Uterus (tissue), 4 donors: Measurements from ENCODE around the gene SLC16A2. TPM values are rescaled to one million over a fixed set of nuclear protein-coding genes. Genes with fewer than 3 reads are reported as not detected.

ENCODE experiments used
- DNase-seq, 2 donors: peaks; one replicate each; pipeline ENCODE4 v3.0.0-alpha.2; 2019 to 2020
- H3K27ac ChIP-seq, 2 donors: fragments of 200-600 bp; sonication (generic); 1 replicate in 1 of 2; 2 replicates in 1 of 2; pipeline ENCODE4 v1.5.1; 2016 to 2018
- H3K27me3 ChIP-seq, 2 donors: fragments of 200-600 bp; sonication (generic); one replicate each; pipeline ENCODE4 v1.5.1; 2018 to 2019; ENCODE audit warnings: control low read depth in 1 of 2
- H3K36me3 ChIP-seq, 2 donors: fragments of 200-600 bp; sonication (generic); one replicate each; pipeline ENCODE4 v1.5.1; 2019; ENCODE audit warnings: control low read depth in 1 of 2
- H3K4me1 ChIP-seq, 2 donors: fragments of 200-600 bp; sonication (generic); one replicate each; pipeline ENCODE4 v1.5.1; 2018 to 2019; ENCODE audit warnings: control low read depth in 1 of 2
- H3K4me3 ChIP-seq, 2 donors: fragments of 200-600 bp; sonication (generic); 1 replicate in 1 of 2; 2 replicates in 1 of 2; pipeline ENCODE4 v1.5.1; 2018 to 2019; ENCODE audit warnings: mild to moderate bottlenecking in 1 of 2
- H3K9me3 ChIP-seq, 2 donors: fragments of 200-600 bp; sonication (generic); one replicate each; pipeline ENCODE4 v1.5.1; 2019; ENCODE audit warnings: control low read depth in 1 of 2
- POLR2A ChIP-seq, 2 donors: fragments of 450-650 bp; IDR thresholded peaks; one replicate each; pipeline ENCODE4 v1.6.1; 2016; ENCODE audit warnings: antibody characterized with exemption in 2 of 2, mild to moderate bottlenecking in 1 of 2, moderate library complexity in 1 of 2
- intact Hi-C: fragments of 100-400 bp; cut with DNase I; formaldehyde crosslinking; loops from one replicate; pipeline ENCODE4 v1.15.1; 2023; ENCODE audit warnings: low total_unique reads
- total RNA-seq, 4 donors: library from RNA; depleted of rRNA in 3 of 4; stranded (reverse); fragments of >200 nt in 3 of 4; gene quantifications; one replicate each; pipeline versions ENCODE4 v1.1.0 to v1.2.4, GENCODE V29; 2014 to 2023
- TF ChIP-seq, protein P1 (sequence below), 4 experiments: fragments of 200-600 bp in 2 of 4; fragments of 450-650 bp in 2 of 4; sonication (generic) in 2 of 4; IDR thresholded peaks; one replicate each; pipeline ENCODE4 v1.5.1; 2016 to 2019; ENCODE audit warnings: antibody characterized with exemption in 4 of 4, mild to moderate bottlenecking in 2 of 4, moderate library complexity in 1 of 4
- donor health status: DM: yes; HTN: yes; CAD: no.

The SLC16A2 gene
- total RNA-seq, 4 donors from 2014 or later = 4.4 to 26.1 (median 8.2) TPM

DNA sequence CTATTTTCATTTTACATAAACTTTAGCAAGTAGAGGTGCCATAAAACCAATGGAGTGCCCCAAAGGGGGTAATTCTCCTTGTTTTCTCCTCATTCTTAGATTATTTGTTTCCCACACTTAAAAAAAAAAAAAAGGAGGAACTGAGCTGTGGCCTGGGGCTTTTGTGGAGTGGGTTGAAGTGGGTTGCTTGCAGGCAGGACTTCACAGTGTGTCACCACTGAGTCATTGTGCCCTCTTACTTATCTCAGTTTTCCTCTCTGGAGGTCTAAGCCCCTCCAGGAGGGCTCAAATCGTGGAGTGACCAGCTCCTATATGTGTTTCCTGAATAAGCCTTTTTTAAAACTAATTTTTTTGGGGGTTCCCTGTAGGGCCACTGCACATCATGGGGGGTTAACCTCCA lies 69.0 kb downstream of the SLC16A2 start:
- Histone ChIP-seq H3K9me3 (no peaks in the 10 kb centered on the region), H3K4me3 (no peak overlapping the region), H3K27me3 (no peaks in the 10 kb centered on the region), H3K4me1 (no peaks in the 10 kb centered on the region), H3K27ac (no peak overlapping the region), H3K36me3 (no peaks in the 10 kb centered on the region)
- no peak for DNase-seq
- intact Hi-C loops = no loop called here
- TF ChIP-seq, protein P1, sequence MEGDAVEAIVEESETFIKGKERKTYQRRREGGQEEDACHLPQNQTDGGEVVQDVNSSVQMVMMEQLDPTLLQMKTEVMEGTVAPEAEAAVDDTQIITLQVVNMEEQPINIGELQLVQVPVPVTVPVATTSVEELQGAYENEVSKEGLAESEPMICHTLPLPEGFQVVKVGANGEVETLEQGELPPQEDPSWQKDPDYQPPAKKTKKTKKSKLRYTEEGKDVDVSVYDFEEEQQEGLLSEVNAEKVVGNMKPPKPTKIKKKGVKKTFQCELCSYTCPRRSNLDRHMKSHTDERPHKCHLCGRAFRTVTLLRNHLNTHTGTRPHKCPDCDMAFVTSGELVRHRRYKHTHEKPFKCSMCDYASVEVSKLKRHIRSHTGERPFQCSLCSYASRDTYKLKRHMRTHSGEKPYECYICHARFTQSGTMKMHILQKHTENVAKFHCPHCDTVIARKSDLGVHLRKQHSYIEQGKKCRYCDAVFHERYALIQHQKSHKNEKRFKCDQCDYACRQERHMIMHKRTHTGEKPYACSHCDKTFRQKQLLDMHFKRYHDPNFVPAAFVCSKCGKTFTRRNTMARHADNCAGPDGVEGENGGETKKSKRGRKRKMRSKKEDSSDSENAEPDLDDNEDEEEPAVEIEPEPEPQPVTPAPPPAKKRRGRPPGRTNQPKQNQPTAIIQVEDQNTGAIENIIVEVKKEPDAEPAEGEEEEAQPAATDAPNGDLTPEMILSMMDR (IDR thresholded peaks at IDR 0.05) = no peak
- TF ChIP-seq POLR2A (IDR thresholded peaks at IDR 0.05) = no peak

- TF ChIP-seq, protein P1 (IDR thresholded peaks at IDR 0.05) = no peak
- TF ChIP-seq POLR2A (IDR thresholded peaks at IDR 0.05) = no peak
- DNase-seq = no peak
- H3K27ac ChIP-seq = no peak overlapping the region
- intact Hi-C loops = no loop called here
- no peaks in the 10 kb centered on the region for H3K27me3 ChIP-seq
- H3K4me3 ChIP-seq = no peak overlapping the region
- no peaks in the 10 kb centered on the region for H3K4me1 ChIP-seq
- no peaks in the 10 kb centered on the region for H3K36me3 ChIP-seq
- no peaks in the 10 kb centered on the region for H3K9me3 ChIP-seq
These were observed 71.5 kb downstream of the SLC16A2 start for GRCh38 chrX:74492720-74493201.

DNA sequence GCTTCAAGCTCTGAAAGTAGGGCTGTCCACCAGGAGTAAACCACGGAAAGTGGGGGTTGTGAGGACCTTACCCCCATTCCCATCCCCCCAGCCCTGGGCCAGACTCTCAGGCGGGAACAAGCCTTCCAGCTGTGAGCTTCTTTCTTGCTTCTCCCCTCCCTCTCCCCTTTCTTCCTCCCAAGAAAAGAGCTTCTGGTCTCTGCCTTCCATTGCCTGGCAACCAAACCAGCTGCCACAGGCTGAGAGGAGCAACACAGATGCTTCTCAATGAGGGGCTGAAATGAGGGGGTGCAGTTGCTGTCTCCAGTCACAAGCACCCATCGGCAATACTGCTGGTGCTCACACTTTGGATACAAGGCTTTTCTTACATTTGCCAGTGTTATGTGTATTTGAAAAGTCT lies 72.5 kb downstream of the SLC16A2 start:
- intact Hi-C loops = no loop called here
- no peaks in the 10 kb centered on the region for H3K27me3 ChIP-seq
- H3K4me3 ChIP-seq = no peak overlapping the region
- no peak overlapping the region for H3K27ac ChIP-seq
- no peaks in the 10 kb centered on the region for H3K9me3 ChIP-seq
- no peak for DNase-seq
- H3K36me3 ChIP-seq = no peaks in the 10 kb centered on the region
- TF ChIP-seq POLR2A (IDR thresholded peaks at IDR 0.05) = no peak
- TF ChIP-seq, protein P1 (IDR thresholded peaks at IDR 0.05) = no peak
- no peaks in the 10 kb centered on the region for H3K4me1 ChIP-seq

GRCh38 chrX:74498924-74499323 lies 77.6 kb downstream of the SLC16A2 start:
- Histone ChIP-seq H3K4me3 (no peak overlapping the region), H3K27ac (no peak overlapping the region), H3K9me3 (no peaks in the 10 kb centered on the region), H3K36me3 (no peaks in the 10 kb centered on the region), H3K4me1 (no peaks in the 10 kb centered on the region), H3K27me3 (no peaks in the 10 kb centered on the region)
- no peak for DNase-seq
- no peak for TF ChIP-seq POLR2A (IDR thresholded peaks at IDR 0.05)
- TF ChIP-seq, protein P1 (IDR thresholded peaks at IDR 0.05) = no peak
- intact Hi-C loops = no loop called here

DNA sequence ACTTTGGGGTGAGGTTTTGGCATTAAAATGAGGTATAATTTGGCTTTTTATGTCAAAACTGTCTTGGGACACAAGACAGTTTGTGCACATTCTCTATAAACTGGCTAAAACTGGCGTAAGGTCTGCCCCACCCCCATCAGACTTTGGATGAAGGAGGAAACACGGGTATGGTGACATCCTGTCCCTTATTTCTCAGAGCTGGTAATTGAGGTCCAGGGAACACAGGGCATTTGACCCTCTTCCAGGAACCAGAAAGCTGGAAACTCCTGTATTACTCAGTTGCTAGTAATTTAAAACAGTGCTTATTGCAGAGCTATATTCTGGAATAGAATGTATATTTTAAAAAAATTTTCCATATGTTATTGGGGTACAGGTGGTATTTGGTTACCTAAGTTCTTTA lies 78.8 kb downstream of the SLC16A2 start:
- Histone ChIP-seq H3K27me3 (no peaks in the 10 kb centered on the region), H3K9me3 (no peaks in the 10 kb centered on the region), H3K36me3 (no peaks in the 10 kb centered on the region), H3K27ac (no peak overlapping the region), H3K4me1 (no peaks in the 10 kb centered on the region), H3K4me3 (no peak overlapping the region)
- DNase-seq = no peak
- intact Hi-C loops = no loop called here
- TF ChIP-seq, protein P1 (IDR thresholded peaks at IDR 0.05) = no peak
- TF ChIP-seq POLR2A (IDR thresholded peaks at IDR 0.05) = no peak
